ENCODE results near the gene IRF9. TPM values are rescaled to one million over a fixed set of nuclear protein-coding genes. Genes with fewer than 3 reads are reported as not detected.

The IRF9 gene
- total and polyA plus RNA-seq, 2 of the 13 experiments (the other 11 are each of a cell fraction or from before 2014, with no cell fraction given), result 14.9 to 49.7 TPM

GRCh38 chr14:24146978-24147760, 13.9 kb upstream of the IRF9 start, which contains the start of gene RNF31 (continued):
- TF ChIP-seq, protein P1, sequence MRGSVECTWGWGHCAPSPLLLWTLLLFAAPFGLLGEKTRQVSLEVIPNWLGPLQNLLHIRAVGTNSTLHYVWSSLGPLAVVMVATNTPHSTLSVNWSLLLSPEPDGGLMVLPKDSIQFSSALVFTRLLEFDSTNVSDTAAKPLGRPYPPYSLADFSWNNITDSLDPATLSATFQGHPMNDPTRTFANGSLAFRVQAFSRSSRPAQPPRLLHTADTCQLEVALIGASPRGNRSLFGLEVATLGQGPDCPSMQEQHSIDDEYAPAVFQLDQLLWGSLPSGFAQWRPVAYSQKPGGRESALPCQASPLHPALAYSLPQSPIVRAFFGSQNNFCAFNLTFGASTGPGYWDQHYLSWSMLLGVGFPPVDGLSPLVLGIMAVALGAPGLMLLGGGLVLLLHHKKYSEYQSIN (CRISPR knock-in tag; IDR thresholded peaks at IDR 0.05; ENCODE audit: borderline replicate concordance), result no peak
- peak; percentile 37 for TF ChIP-seq ZNF451 (CRISPR knock-in tag; IDR thresholded peaks at IDR 0.05)
- TF ChIP-seq ZNF713 (CRISPR knock-in tag; IDR thresholded peaks at IDR 0.05), result peak; percentile 75; the same call in 1 of the 2 replicates
- no peak for TF ChIP-seq ZKSCAN1 (IDR thresholded peaks at IDR 0.05; ENCODE audit: low read length)
- peak; percentile 76; the same call in 1 of the 2 replicates for TF ChIP-seq MYNN (CRISPR knock-in tag; IDR thresholded peaks at IDR 0.05; ENCODE audit: low read depth)
- no peak for TF ChIP-seq LRRFIP1 (CRISPR knock-in tag; conservative IDR thresholded peaks at IDR 0.05)
- TF ChIP-seq, protein P2, sequence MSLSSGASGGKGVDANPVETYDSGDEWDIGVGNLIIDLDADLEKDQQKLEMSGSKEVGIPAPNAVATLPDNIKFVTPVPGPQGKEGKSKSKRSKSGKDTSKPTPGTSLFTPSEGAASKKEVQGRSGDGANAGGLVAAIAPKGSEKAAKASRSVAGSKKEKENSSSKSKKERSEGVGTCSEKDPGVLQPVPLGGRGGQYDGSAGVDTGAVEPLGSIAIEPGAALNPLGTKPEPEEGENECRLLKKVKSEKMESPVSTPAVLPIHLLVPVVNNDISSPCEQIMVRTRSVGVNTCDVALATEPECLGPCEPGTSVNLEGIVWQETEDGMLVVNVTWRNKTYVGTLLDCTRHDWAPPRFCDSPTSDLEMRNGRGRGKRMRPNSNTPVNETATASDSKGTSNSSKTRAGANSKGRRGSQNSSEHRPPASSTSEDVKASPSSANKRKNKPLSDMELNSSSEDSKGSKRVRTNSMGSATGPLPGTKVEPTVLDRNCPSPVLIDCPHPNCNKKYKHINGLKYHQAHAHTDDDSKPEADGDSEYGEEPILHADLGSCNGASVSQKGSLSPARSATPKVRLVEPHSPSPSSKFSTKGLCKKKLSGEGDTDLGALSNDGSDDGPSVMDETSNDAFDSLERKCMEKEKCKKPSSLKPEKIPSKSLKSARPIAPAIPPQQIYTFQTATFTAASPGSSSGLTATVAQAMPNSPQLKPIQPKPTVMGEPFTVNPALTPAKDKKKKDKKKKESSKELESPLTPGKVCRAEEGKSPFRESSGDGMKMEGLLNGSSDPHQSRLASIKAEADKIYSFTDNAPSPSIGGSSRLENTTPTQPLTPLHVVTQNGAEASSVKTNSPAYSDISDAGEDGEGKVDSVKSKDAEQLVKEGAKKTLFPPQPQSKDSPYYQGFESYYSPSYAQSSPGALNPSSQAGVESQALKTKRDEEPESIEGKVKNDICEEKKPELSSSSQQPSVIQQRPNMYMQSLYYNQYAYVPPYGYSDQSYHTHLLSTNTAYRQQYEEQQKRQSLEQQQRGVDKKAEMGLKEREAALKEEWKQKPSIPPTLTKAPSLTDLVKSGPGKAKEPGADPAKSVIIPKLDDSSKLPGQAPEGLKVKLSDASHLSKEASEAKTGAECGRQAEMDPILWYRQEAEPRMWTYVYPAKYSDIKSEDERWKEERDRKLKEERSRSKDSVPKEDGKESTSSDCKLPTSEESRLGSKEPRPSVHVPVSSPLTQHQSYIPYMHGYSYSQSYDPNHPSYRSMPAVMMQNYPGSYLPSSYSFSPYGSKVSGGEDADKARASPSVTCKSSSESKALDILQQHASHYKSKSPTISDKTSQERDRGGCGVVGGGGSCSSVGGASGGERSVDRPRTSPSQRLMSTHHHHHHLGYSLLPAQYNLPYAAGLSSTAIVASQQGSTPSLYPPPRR (CRISPR knock-in tag; IDR thresholded peaks at IDR 0.05; ENCODE audit: borderline replicate concordance), result 0 out of 2 replicates have a peak, but pooled peaks have one; percentile 5
- no peak for TF ChIP-seq NR1H2 (CRISPR knock-in tag; IDR thresholded peaks at IDR 0.05; ENCODE audit: borderline replicate concordance, low read depth)
- peak; percentile 93 for TF ChIP-seq ZNF317 (CRISPR knock-in tag; IDR thresholded peaks at IDR 0.05)
- TF ChIP-seq TOPORS (CRISPR knock-in tag; IDR thresholded peaks at IDR 0.05), result peak; percentile 87; the same call in 1 of the 2 replicates
- no peak for TF ChIP-seq HMG20A (CRISPR knock-in tag; IDR thresholded peaks at IDR 0.05; ENCODE audit: borderline replicate concordance)
- TF ChIP-seq ARID4A (CRISPR knock-in tag; IDR thresholded peaks at IDR 0.05; ENCODE audit: borderline replicate concordance), result no peak
- no peak for TF ChIP-seq SP1 (IDR thresholded peaks at IDR 0.05)
- TF ChIP-seq SP1 (CRISPR knock-in tag; IDR thresholded peaks at IDR 0.05), result peak; percentile 93
- TF ChIP-seq ZNF350 (CRISPR knock-in tag; IDR thresholded peaks at IDR 0.05; ENCODE audit: borderline replicate concordance, low read depth), result peak; percentile 75; the same call in 1 of the 2 replicates
- TF ChIP-seq ZNF460 (CRISPR knock-in tag; IDR thresholded peaks at IDR 0.05; ENCODE audit: borderline replicate concordance), result no peak

All from HepG2 (cell line).